Upper lobe of right lung (tissue), 1 donor: ENCODE data around the gene ACE. TPM values are rescaled to one million over a fixed set of nuclear protein-coding genes. Genes with fewer than 3 reads are reported as not detected.

Experiments used
- ATAC-seq: fragments of 200-7000 bp; cut with Tn5 transposase; one replicate; pipeline ENCODE4 v1.9.1; 2020; ENCODE audit warnings: mild to moderate bottlenecking, moderate library complexity
- DNase-seq: peaks from one replicate; pipeline ENCODE4 v3.0.0-alpha.2; 2020
- H3K27ac ChIP-seq: fragments of 200-600 bp; one replicate; pipeline ENCODE4 v1.8.0; 2022
- H3K27me3 ChIP-seq: fragments of 200-600 bp; one replicate; pipeline ENCODE4 v1.8.0; 2022; ENCODE audit warnings: mild to moderate bottlenecking
- H3K36me3 ChIP-seq: fragments of 200-600 bp; one replicate; pipeline ENCODE4 v1.8.0; 2022
- H3K4me1 ChIP-seq: fragments of 200-600 bp; one replicate; pipeline ENCODE4 v1.8.0; 2022
- H3K4me3 ChIP-seq: fragments of 200-600 bp; one replicate; pipeline ENCODE4 v1.8.0; 2022; ENCODE audit warnings: mild to moderate bottlenecking
- H3K9me3 ChIP-seq: fragments of 200-600 bp; one replicate; pipeline ENCODE4 v1.8.0; 2022
- CTCF ChIP-seq: fragments of 200-600 bp; IDR thresholded peaks from one replicate; pipeline ENCODE4 v1.8.0; 2022; ENCODE audit warnings: antibody characterized with exemption
- intact Hi-C: fragments of 100-400 bp; cut with DNase I; formaldehyde crosslinking; loops from one replicate; pipeline ENCODE4 v1.11.0; 2022
- total RNA-seq: library from RNA; stranded (reverse); fragmentation: NEBNext Ultra II Directional; extraction: Animal tissue kit (Norgen Biotek cat#: 25700); gene quantifications from one replicate; pipeline ENCODE4 v1.2.1, GENCODE V29; 2021
- donor health status: DM: no; HTN: yes; CAD: no; lungs with severe emphysema.

The ACE gene
- total RNA-seq, 1 donor from 2014 or later, result 64.1 TPM

- no peaks in the 10 kb centered on the region for H3K9me3 ChIP-seq
- no peaks in the 10 kb centered on the region for H3K36me3 ChIP-seq
- intact Hi-C loops, result no loop called here
- DNase-seq (no peak), ATAC-seq (no peak)
- H3K4me1 ChIP-seq, result no peaks in the 10 kb centered on the region
- no peak overlapping the region for H3K4me3 ChIP-seq
- no peak overlapping the region for H3K27ac ChIP-seq
- no peaks in the 10 kb centered on the region for H3K27me3 ChIP-seq
- TF ChIP-seq CTCF, result no peak
Observed at GRCh38 chr17:63491977-63492618, 15.2 kb downstream of the ACE start.

GRCh38 chr17:63492940-63493339 is 16.1 kb downstream of the ACE start:
- no peak for TF ChIP-seq CTCF
- ATAC-seq (no peak), DNase-seq (no peak)
- no peak overlapping the region for H3K4me3 ChIP-seq
- intact Hi-C loops, result no loop called here
- no peaks in the 10 kb centered on the region for H3K27me3 ChIP-seq
- H3K4me1 ChIP-seq, result peaks cover 5% of the 10 kb centered on the region
- H3K9me3 ChIP-seq, result no peaks in the 10 kb centered on the region
- no peaks in the 10 kb centered on the region for H3K36me3 ChIP-seq
- no peak overlapping the region for H3K27ac ChIP-seq

GRCh38 chr17:63493411-63493810 is 16.6 kb downstream of the ACE start:
- no peak for ATAC-seq

GRCh38 chr17:63494300-63494928 is 17.6 kb downstream of the ACE start:
- Histone ChIP-seq H3K27me3 (no peaks in the 10 kb centered on the region), H3K9me3 (no peaks in the 10 kb centered on the region), H3K4me1 (peaks cover 14% of the 10 kb centered on the region), H3K27ac (no peak overlapping the region), H3K36me3 (no peaks in the 10 kb centered on the region), H3K4me3 (no peak overlapping the region)
- no peak for TF ChIP-seq CTCF
- ATAC-seq, result no peak
- intact Hi-C loops, result no loop called here
- no peak for DNase-seq

More at GRCh38 chr17:63493411-63493810, 16.6 kb downstream of the ACE start:
- Histone ChIP-seq H3K4me1 (peaks cover 10% of the 10 kb centered on the region), H3K27ac (no peak overlapping the region), H3K36me3 (no peaks in the 10 kb centered on the region), H3K4me3 (no peak overlapping the region), H3K27me3 (no peaks in the 10 kb centered on the region), H3K9me3 (no peaks in the 10 kb centered on the region)
- no peak for TF ChIP-seq CTCF
- intact Hi-C loops, result no loop called here
- DNase-seq, result no peak

GRCh38 chr17:63495491-63495890 is 18.6 kb downstream of the ACE start:
- H3K4me3 ChIP-seq, result no peak overlapping the region
- H3K9me3 ChIP-seq, result no peaks in the 10 kb centered on the region
- no peaks in the 10 kb centered on the region for H3K36me3 ChIP-seq
- ATAC-seq (no peak), DNase-seq (no peak)
- intact Hi-C loops, result no loop called here
- H3K27ac ChIP-seq, result no peak overlapping the region
- no peaks in the 10 kb centered on the region for H3K27me3 ChIP-seq
- peaks cover 20% of the 10 kb centered on the region for H3K4me1 ChIP-seq
- no peak for TF ChIP-seq CTCF
